Measurements from ENCODE around the gene GPD2. TPM values are rescaled to one million over a fixed set of nuclear protein-coding genes. Genes with fewer than 3 reads are reported as not detected.

The GPD2 gene
- total and polyA plus RNA-seq, 2 donors (not counting 1 experiment from before 2014, with no cell fraction given): 5.1 to 26.8 TPM

GRCh38 chr2:156511803-156512202 lies 75.6 kb downstream of the GPD2 start:
- H2AFZ ChIP-seq (ENCODE audit: insufficient read depth, low read depth, low read length, poor library complexity, severe bottlenecking): no peak overlapping the region
- Mint-ChIP-seq H3K27ac (peak overlapping the region; percentile 22), H3K27me3 (no peaks in the 10 kb centered on the region), H3K4me1 (peaks cover 7% of the 10 kb centered on the region), H3K4me3 (no peak overlapping the region), H3K9me3 (ENCODE audit: insufficient read depth) (no peaks in the 10 kb centered on the region)
- TF ChIP-seq EZH2 (IDR thresholded peaks at IDR 0.05; ENCODE audit: borderline replicate concordance, insufficient read depth, low read depth, low read length, poor library complexity, severe bottlenecking): no peak
- TF ChIP-seq, protein P1, sequence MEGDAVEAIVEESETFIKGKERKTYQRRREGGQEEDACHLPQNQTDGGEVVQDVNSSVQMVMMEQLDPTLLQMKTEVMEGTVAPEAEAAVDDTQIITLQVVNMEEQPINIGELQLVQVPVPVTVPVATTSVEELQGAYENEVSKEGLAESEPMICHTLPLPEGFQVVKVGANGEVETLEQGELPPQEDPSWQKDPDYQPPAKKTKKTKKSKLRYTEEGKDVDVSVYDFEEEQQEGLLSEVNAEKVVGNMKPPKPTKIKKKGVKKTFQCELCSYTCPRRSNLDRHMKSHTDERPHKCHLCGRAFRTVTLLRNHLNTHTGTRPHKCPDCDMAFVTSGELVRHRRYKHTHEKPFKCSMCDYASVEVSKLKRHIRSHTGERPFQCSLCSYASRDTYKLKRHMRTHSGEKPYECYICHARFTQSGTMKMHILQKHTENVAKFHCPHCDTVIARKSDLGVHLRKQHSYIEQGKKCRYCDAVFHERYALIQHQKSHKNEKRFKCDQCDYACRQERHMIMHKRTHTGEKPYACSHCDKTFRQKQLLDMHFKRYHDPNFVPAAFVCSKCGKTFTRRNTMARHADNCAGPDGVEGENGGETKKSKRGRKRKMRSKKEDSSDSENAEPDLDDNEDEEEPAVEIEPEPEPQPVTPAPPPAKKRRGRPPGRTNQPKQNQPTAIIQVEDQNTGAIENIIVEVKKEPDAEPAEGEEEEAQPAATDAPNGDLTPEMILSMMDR (IDR thresholded peaks at IDR 0.05): no peak
- no peaks in the 10 kb centered on the region for H3K9me3 ChIP-seq (ENCODE audit: control extremely low read depth in 1 of 3, control insufficient read depth in 2 of 3, insufficient read depth in 1 of 3, low read length in 2 of 3)
- H3K36me3 ChIP-seq (replicated peaks in 1 of 2; ENCODE audit: control extremely low read depth in 1 of 2, control insufficient read depth in 1 of 2, extremely low read depth in 1 of 2, insufficient read depth in 2 of 2, low read length in 1 of 2): peaks cover 8 to 11% of the 10 kb centered on the region in 2 experiments
- ATAC-seq (ENCODE audit: low read depth) (no peak), DNase-seq (no peak)
- no peak overlapping the region for H3K4me2 ChIP-seq (replicated peaks; ENCODE audit: low read depth, low read length, poor library complexity, severe bottlenecking)
- H3K27ac ChIP-seq (ENCODE audit: low read length in 2 of 2): no peak overlapping the region
- ChIA-PET POLR2A (no interaction called here), CTCF (no interaction called here)
- intact Hi-C loops (cut with micrococcal nuclease): no loop called here
- no peaks in the 10 kb centered on the region for H4K20me1 ChIP-seq (ENCODE audit: control insufficient read depth, insufficient read depth, low read length, poor library complexity, severe bottlenecking)
- no peak overlapping the region for H3K9ac ChIP-seq (ENCODE audit: low read length)
- H3K27me3 ChIP-seq (replicated peaks in 1 of 4; ENCODE audit: control extremely low read depth in 1 of 4, control insufficient read depth in 3 of 4, insufficient read depth in 4 of 4, low read length in 3 of 4): no peaks in the 10 kb centered on the region
- no peaks in the 10 kb centered on the region for H3K79me2 ChIP-seq (ENCODE audit: control insufficient read depth, insufficient read depth, low read length)
- no peak overlapping the region for H3K4me3 ChIP-seq (ENCODE audit: control extremely low read depth in 1 of 5, extremely low read depth in 1 of 5, insufficient read depth in 1 of 5, low read depth in 2 of 5, low read length in 4 of 5)
- no peaks in the 10 kb centered on the region for H3K4me1 ChIP-seq (ENCODE audit: control insufficient read depth in 2 of 2, insufficient read depth in 2 of 2, low read length in 2 of 2)

- CTCF ChIA-PET: interaction anchor here (0.7 kb wide), 1 partner anchor 177 kb away, joined by 3 read pairs; no protein-coding TSS in a partner anchor
- H3K4me3 ChIP-seq (ENCODE audit: control extremely low read depth in 1 of 5, extremely low read depth in 1 of 5, insufficient read depth in 1 of 5, low read depth in 2 of 5, low read length in 4 of 5): no peak overlapping the region
- H3K9me3 Mint-ChIP-seq (ENCODE audit: insufficient read depth): no peaks in the 10 kb centered on the region
- TF ChIP-seq EZH2 (IDR thresholded peaks at IDR 0.05; ENCODE audit: borderline replicate concordance, insufficient read depth, low read depth, low read length, poor library complexity, severe bottlenecking): no peak
- POLR2A ChIA-PET: no interaction called here
- H3K9ac ChIP-seq (ENCODE audit: low read length): no peak overlapping the region
- H3K27ac Mint-ChIP-seq: no peak overlapping the region
- H3K4me2 ChIP-seq (replicated peaks; ENCODE audit: low read depth, low read length, poor library complexity, severe bottlenecking): no peak overlapping the region
- DNase-seq (no peak), ATAC-seq (ENCODE audit: low read depth) (no peak)
- intact Hi-C loops (cut with micrococcal nuclease): no loop called here
- H3K4me1 Mint-ChIP-seq: peaks cover 7% of the 10 kb centered on the region
- H2AFZ ChIP-seq (ENCODE audit: insufficient read depth, low read depth, low read length, poor library complexity, severe bottlenecking): no peak overlapping the region
- no peaks in the 10 kb centered on the region for H4K20me1 ChIP-seq (ENCODE audit: control insufficient read depth, insufficient read depth, low read length, poor library complexity, severe bottlenecking)
- no peaks in the 10 kb centered on the region for H3K79me2 ChIP-seq (ENCODE audit: control insufficient read depth, insufficient read depth, low read length)
- H3K27ac ChIP-seq (ENCODE audit: low read length in 2 of 2): no peak overlapping the region
- no CpG with 5 or more reads among the region's 2 CpGs for WGBS (ENCODE audit: insufficient coverage)
- H3K4me1 ChIP-seq (ENCODE audit: control insufficient read depth in 2 of 2, insufficient read depth in 2 of 2, low read length in 2 of 2): no peaks in the 10 kb centered on the region
- no peaks in the 10 kb centered on the region for H3K27me3 Mint-ChIP-seq
- no peaks in the 10 kb centered on the region for H3K27me3 ChIP-seq (replicated peaks in 1 of 4; ENCODE audit: control extremely low read depth in 1 of 4, control insufficient read depth in 3 of 4, insufficient read depth in 4 of 4, low read length in 3 of 4)
- H3K9me3 ChIP-seq (ENCODE audit: control extremely low read depth in 1 of 3, control insufficient read depth in 2 of 3, insufficient read depth in 1 of 3, low read length in 2 of 3): no peaks in the 10 kb centered on the region
- H3K36me3 ChIP-seq (replicated peaks in 1 of 2; ENCODE audit: control extremely low read depth in 1 of 2, control insufficient read depth in 1 of 2, extremely low read depth in 1 of 2, insufficient read depth in 2 of 2, low read length in 1 of 2): peaks cover 8 to 11% of the 10 kb centered on the region in 2 experiments
- H3K4me3 Mint-ChIP-seq: no peak overlapping the region
Observed at GRCh38 chr2:156512451-156512850, 76.3 kb downstream of the GPD2 start.
